ENCODE results near the gene RAPSN.

- TF ChIP-seq, protein P1, sequence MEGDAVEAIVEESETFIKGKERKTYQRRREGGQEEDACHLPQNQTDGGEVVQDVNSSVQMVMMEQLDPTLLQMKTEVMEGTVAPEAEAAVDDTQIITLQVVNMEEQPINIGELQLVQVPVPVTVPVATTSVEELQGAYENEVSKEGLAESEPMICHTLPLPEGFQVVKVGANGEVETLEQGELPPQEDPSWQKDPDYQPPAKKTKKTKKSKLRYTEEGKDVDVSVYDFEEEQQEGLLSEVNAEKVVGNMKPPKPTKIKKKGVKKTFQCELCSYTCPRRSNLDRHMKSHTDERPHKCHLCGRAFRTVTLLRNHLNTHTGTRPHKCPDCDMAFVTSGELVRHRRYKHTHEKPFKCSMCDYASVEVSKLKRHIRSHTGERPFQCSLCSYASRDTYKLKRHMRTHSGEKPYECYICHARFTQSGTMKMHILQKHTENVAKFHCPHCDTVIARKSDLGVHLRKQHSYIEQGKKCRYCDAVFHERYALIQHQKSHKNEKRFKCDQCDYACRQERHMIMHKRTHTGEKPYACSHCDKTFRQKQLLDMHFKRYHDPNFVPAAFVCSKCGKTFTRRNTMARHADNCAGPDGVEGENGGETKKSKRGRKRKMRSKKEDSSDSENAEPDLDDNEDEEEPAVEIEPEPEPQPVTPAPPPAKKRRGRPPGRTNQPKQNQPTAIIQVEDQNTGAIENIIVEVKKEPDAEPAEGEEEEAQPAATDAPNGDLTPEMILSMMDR (IDR thresholded peaks at IDR 0.05), result peak; percentile 52 to 95 (median 69)
- TF ChIP-seq EP300 (IDR thresholded peaks at IDR 0.05; ENCODE audit: low read depth), result no peak
- TF ChIP-seq POLR2AphosphoS5 (IDR thresholded peaks at IDR 0.05), result peak; percentile 79 to 96 (median 95)
- TF ChIP-seq POLR2A (IDR thresholded peaks at IDR 0.05), result peak; percentile 89
These were observed 41.0 kb downstream of the RAPSN start, which contains the start of gene SLC39A13 for GRCh38 chr11:47407746-47408590.

Data from transverse colon (tissue), 4 donors.